Body of pancreas (tissue), 4 donors: ENCODE results near the gene ZNF77.

Experiments
- CTCF ChIP-seq, 7 experiments: fragments of 450-650 bp in 4 of 7; fragments of 200-600 bp in 3 of 7; sonication (generic) in 3 of 7; IDR thresholded peaks; one replicate each; pipeline ENCODE4 v1.5.1; 2016 to 2019; ENCODE audit warnings: antibody characterized with exemption in 7 of 7
- POLR2A ChIP-seq, 3 donors: fragments of 450-650 bp; IDR thresholded peaks; one replicate each; pipeline ENCODE4 v1.6.1; 2016; ENCODE audit warnings: antibody characterized with exemption in 3 of 3, mild to moderate bottlenecking in 2 of 3

GRCh38 chr19:2952953-2953481, 8.2 kb upstream of the ZNF77 start:
- TF ChIP-seq POLR2A (IDR thresholded peaks at IDR 0.05) (peak in 2 of 3 donors; percentile 51 to 55), CTCF (IDR thresholded peaks at IDR 0.05) (peak in 4 of 7 experiments; percentile 37 to 51 (median 40))
